ENCODE data around the gene LRRC52. TPM values are rescaled to one million over a fixed set of nuclear protein-coding genes. Genes with fewer than 3 reads are reported as not detected.
"Not testable (repeated sequence)": the region's sequence is repeated elsewhere in the genome, so short reads cannot be mapped to it uniquely, and the experiment has no call there.

The LRRC52 gene
- total RNA-seq, 1 experiment from 2014 or later, result not detected

- in situ Hi-C loops (cut with HindIII; ENCODE audit: low pct_unique_long_range_greater_than_20kb, low sequenced_read_pairs) (no loop called here), intact Hi-C loops (cut with micrococcal nuclease; ENCODE audit: unreplicated experiment) (no loop called here)
- Histone ChIP-seq H3K36me3 (ENCODE audit: control insufficient read depth, insufficient read depth, low read length) (no peaks in the 10 kb centered on the region), H3K4me1 (ENCODE audit: control insufficient read depth, insufficient read depth, low read length) (0 out of 2 replicates have a peak, but pooled peaks cover 2% of the 10 kb centered on the region), H3K9me3 (ENCODE audit: control insufficient read depth, insufficient read depth, low read depth, low read length) (no peaks in the 10 kb centered on the region), H3K4me3 (ENCODE audit: low read depth in 2 of 2, low read length in 2 of 2) (no peak overlapping the region), H3K27me3 (ENCODE audit: control insufficient read depth, insufficient read depth, low read length) (0 out of 2 replicates have a peak, but pooled peaks cover 2% of the 10 kb centered on the region), H3K27ac (ENCODE audit: low read length) (no peak overlapping the region)
- CTCF ChIA-PET, result no interaction called here
- TF ChIP-seq SIN3A (IDR thresholded peaks at IDR 0.05; ENCODE audit: borderline replicate concordance, insufficient read depth, low read depth, low read length) (no peak), CTCF (IDR thresholded peaks at IDR 0.05) (no peak)
- BruUV-seq (replicated peaks), result no TSS peak
- no peak for ATAC-seq
- no peak for DNase-seq (ENCODE audit: low read depth, low spot score)
- POLR2A ChIA-PET, result no interaction called here
Observed at GRCh38 chr1:165603810-165604209, 60.0 kb downstream of the LRRC52 start.

- ATAC-seq (no peak), DNase-seq (ENCODE audit: low read depth, low spot score) (no peak)
- no peak overlapping the region for H3K4me3 ChIP-seq (ENCODE audit: low read depth in 2 of 2, low read length in 2 of 2)
- intact Hi-C loops (cut with micrococcal nuclease; ENCODE audit: unreplicated experiment), result no loop called here
- no peak overlapping the region for H3K27ac ChIP-seq (ENCODE audit: low read length)
- POLR2A ChIA-PET, result no interaction called here
- no TSS peak for BruUV-seq (replicated peaks)
- CTCF ChIA-PET, result no interaction called here
- H3K4me1 ChIP-seq (ENCODE audit: control insufficient read depth, insufficient read depth, low read length), result 0 out of 2 replicates have a peak, but pooled peaks cover 2% of the 10 kb centered on the region
- no peak for TF ChIP-seq SIN3A (IDR thresholded peaks at IDR 0.05; ENCODE audit: borderline replicate concordance, insufficient read depth, low read depth, low read length)
- no peak for TF ChIP-seq REST (IDR thresholded peaks at IDR 0.05; ENCODE audit: insufficient read depth in 1 of 2, low read depth in 2 of 2, low read length in 1 of 2)
- TF ChIP-seq TCF7L2 (IDR thresholded peaks at IDR 0.05; ENCODE audit: low read depth, low read length), result no peak
- TF ChIP-seq CTCF (IDR thresholded peaks at IDR 0.05), result no peak
- TF ChIP-seq POLR2AphosphoS5 (IDR thresholded peaks at IDR 0.05; ENCODE audit: low read depth, low read length), result no peak
- H3K36me3 ChIP-seq (ENCODE audit: control insufficient read depth, insufficient read depth, low read length), result no peaks in the 10 kb centered on the region
- 0 out of 2 replicates have a peak, but pooled peaks cover 2% of the 10 kb centered on the region for H3K27me3 ChIP-seq (ENCODE audit: control insufficient read depth, insufficient read depth, low read length)
- in situ Hi-C loops (cut with HindIII; ENCODE audit: low pct_unique_long_range_greater_than_20kb, low sequenced_read_pairs), result no loop called here
- H3K9me3 ChIP-seq (ENCODE audit: control insufficient read depth, insufficient read depth, low read depth, low read length), result no peaks in the 10 kb centered on the region
Observed at GRCh38 chr1:165605246-165605645, 61.4 kb downstream of the LRRC52 start.

GRCh38 chr1:165606676-165607075 lies 62.9 kb downstream of the LRRC52 start:
- H3K27ac ChIP-seq (ENCODE audit: low read length); in situ Hi-C loops (cut with HindIII; ENCODE audit: low pct_unique_long_range_greater_than_20kb, low sequenced_read_pairs); intact Hi-C loops (cut with micrococcal nuclease; ENCODE audit: unreplicated experiment); H3K9me3 ChIP-seq (ENCODE audit: control insufficient read depth, insufficient read depth, low read depth, low read length); ATAC-seq; DNase-seq (ENCODE audit: low read depth, low spot score); BruUV-seq (replicated peaks); CTCF ChIA-PET; H3K4me1 ChIP-seq (ENCODE audit: control insufficient read depth, insufficient read depth, low read length); H3K4me3 ChIP-seq (ENCODE audit: low read depth in 2 of 2, low read length in 2 of 2); H3K36me3 ChIP-seq (ENCODE audit: control insufficient read depth, insufficient read depth, low read length); H3K27me3 ChIP-seq (ENCODE audit: control insufficient read depth, insufficient read depth, low read length); POLR2A ChIA-PET: not testable (repeated sequence)
